GM23248 (cell line): ENCODE measurements around the gene SLC35D3. TPM values are rescaled to one million over a fixed set of nuclear protein-coding genes. Genes with fewer than 3 reads are reported as not detected.

Experiments used
- DNase-seq: peaks from one replicate; pipeline ENCODE4 v3.0.0-alpha.2; 2015
- H2AFZ ChIP-seq: fragments of 200-600 bp; sonication (generic); 2 replicates; pipeline ENCODE4 v1.6.1; 2016; ENCODE audit warnings: antibody characterized with exemption
- H3F3A ChIP-seq: fragments of 200-600 bp; sonication (generic); 2 replicates; pipeline ENCODE4 v1.6.1; 2016; ENCODE audit warnings: mild to moderate bottlenecking, antibody characterized with exemption, mixed run types; ENCODE audit not compliant: insufficient read depth
- H3K27ac ChIP-seq: fragments of 200-600 bp; sonication (generic); 2 replicates; pipeline ENCODE4 v1.5.1; 2016; ENCODE audit warnings: mild to moderate bottlenecking
- H3K27me3 ChIP-seq: fragments of 200-600 bp; sonication (generic); replicated peaks from 2 replicates; pipeline ENCODE4 v1.6.1; 2016; ENCODE audit warnings: mild to moderate bottlenecking; ENCODE audit not compliant: insufficient read depth
- H3K36me3 ChIP-seq: fragments of 200-600 bp; sonication (generic); 2 replicates; pipeline ENCODE4 v1.6.1; 2016; ENCODE audit warnings: low read depth, mild to moderate bottlenecking
- H3K4me1 ChIP-seq: fragments of 200-600 bp; sonication (generic); 2 replicates; pipeline ENCODE4 v1.6.1; 2016; ENCODE audit warnings: mild to moderate bottlenecking; ENCODE audit not compliant: insufficient read depth
- H3K4me2 ChIP-seq: fragments of 200-600 bp; sonication (generic); one replicate; pipeline ENCODE4 v1.6.1; 2016; ENCODE audit warnings: mild to moderate bottlenecking; ENCODE audit not compliant: unreplicated experiment
- H3K4me3 ChIP-seq: fragments of 200-600 bp; sonication (generic); 2 replicates; pipeline ENCODE4 v1.5.1; 2016; ENCODE audit warnings: mild to moderate bottlenecking
- H3K79me2 ChIP-seq: fragments of 200-600 bp; sonication (generic); 2 replicates; pipeline ENCODE4 v1.6.1; 2016; ENCODE audit warnings: mild to moderate bottlenecking; ENCODE audit not compliant: insufficient read depth
- H3K9ac ChIP-seq: fragments of 200-600 bp; sonication (generic); 2 replicates; pipeline ENCODE4 v1.6.1; 2016; ENCODE audit warnings: mild to moderate bottlenecking
- H3K9me2 ChIP-seq: fragments of 200-600 bp; sonication (generic); 2 replicates; pipeline ENCODE4 v1.6.1; 2016; ENCODE audit warnings: mixed run types, mild to moderate bottlenecking, moderate library complexity; ENCODE audit not compliant: insufficient read depth
- H3K9me3 ChIP-seq: fragments of 200-600 bp; sonication (generic); one replicate; pipeline ENCODE4 v1.6.1; 2017; ENCODE audit warnings: low read depth
- H4K20me1 ChIP-seq: fragments of 200-600 bp; sonication (generic); 2 replicates; pipeline ENCODE4 v1.6.0; 2016; ENCODE audit not compliant: insufficient read depth
- EZH2 ChIP-seq: fragments of 200-600 bp; sonication (generic); IDR thresholded peaks from 2 replicates; pipeline ENCODE4 v1.6.1; 2018; ENCODE audit warnings: antibody characterized with exemption, mild to moderate bottlenecking; ENCODE audit not compliant: insufficient read depth, poor library complexity, severe bottlenecking
- EZH2phosphoT487 ChIP-seq: fragments of 200-600 bp; sonication (generic); IDR thresholded peaks from 2 replicates; pipeline ENCODE4 v1.6.1; 2018; ENCODE audit warnings: antibody characterized with exemption, moderate library complexity, mild to moderate bottlenecking, low read depth; ENCODE audit not compliant: insufficient read depth
- WGBS, 2 experiments: methylation state at CpG; one replicate each; pipeline ENCODE4 v1.1.6; 2015 to 2017; ENCODE audit warnings: low lambda C conversion rate in 2 of 2, low coverage in 1 of 2; ENCODE audit errors: missing lambda C conversion rate in 2 of 2; 5-methylcytosine and 5-hydroxymethylcytosine counted together
- in situ Hi-C: fragments of 300-500 bp; cut with MboI; formaldehyde crosslinking; loops from 2 replicates; pipeline ENCODE4 v1.15.0; 2020
- polyA plus RNA-seq: library from polyadenylated mRNA; unstranded; fragments of >200 nt; fragmentation: Nextera tagmentation; extraction: Ambion mirVana; gene quantifications from 2 replicates; pipeline ENCODE4 v1.2.1, GENCODE V29; 2016
- total RNA-seq: library from RNA; depleted of rRNA; stranded (reverse); fragments of >200 nt; shearing (Covaris generic); gene quantifications from 2 replicates; pipeline ENCODE4 v1.2.3, GENCODE V29; 2014

Gene SLC35D3
- total and polyA plus RNA-seq, 2 experiments from 2014 or later, result not detected

DNA sequence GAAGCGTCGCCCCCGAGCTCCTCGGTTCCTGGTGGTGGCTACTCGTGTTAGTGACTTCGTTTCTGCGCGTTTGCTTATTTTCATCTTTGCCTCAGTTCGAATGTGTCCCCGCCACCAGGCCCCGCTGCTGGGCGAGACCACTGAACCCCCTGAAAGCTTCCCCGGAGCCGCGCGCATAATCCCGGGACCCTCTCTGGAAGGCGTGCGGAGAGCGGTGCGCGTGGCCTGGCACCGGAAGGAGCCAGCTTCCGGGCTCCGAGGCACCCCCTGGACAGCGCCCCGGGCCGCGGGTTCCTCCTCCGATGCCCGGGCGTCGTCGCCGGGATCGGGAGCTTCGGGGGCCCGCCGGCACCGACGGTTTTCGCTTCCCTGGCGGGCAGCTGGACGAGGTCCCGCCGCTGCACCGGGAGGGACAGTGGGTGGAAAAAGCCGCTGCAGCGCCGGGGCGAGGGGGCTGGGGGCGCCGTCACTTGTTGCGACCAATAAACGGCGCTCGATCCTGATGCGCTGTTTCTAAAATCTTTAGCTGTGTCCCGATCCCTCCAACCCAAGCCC is 643 bp upstream of the SLC35D3 start:
- DNase-seq, result peak; percentile 49
- WGBS, 2 experiments, result 1 to 2% methylated on average over 45 to 53 of the region's 59 CpGs
- in situ Hi-C loops, result no loop called here

DNA sequence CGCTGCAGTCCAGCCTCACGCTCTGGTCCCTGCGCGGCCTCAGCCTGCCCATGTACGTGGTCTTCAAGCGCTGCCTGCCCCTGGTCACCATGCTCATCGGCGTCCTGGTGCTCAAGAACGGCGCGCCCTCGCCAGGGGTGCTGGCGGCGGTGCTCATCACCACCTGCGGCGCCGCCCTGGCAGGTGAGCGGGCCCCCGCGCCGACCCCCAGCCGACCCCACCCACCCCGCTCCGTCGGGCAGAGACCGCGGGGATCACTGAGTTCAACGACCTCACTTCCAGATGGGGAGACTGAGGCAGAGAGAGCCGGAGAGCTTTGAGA is 545 bp downstream of the SLC35D3 start:
- in situ Hi-C loops, result no loop called here
- Histone ChIP-seq H3K9me3 (no peaks in the 10 kb centered on the region), H3K27me3 (peaks cover 56% of the 10 kb centered on the region), H3K36me3 (no peaks in the 10 kb centered on the region), H3K4me2 (peak overlapping the region; percentile 67), H3K79me2 (no peaks in the 10 kb centered on the region), H3F3A (0 out of 2 replicates have a peak, but pooled peaks cover 5% of the 10 kb centered on the region), H2AFZ (no peak overlapping the region), H3K4me3 (peak overlapping the region; percentile 57), H4K20me1 (no peaks in the 10 kb centered on the region), H3K4me1 (no peaks in the 10 kb centered on the region), H3K27ac (no peak overlapping the region), H3K9ac (no peak overlapping the region), H3K9me2 (no peaks in the 10 kb centered on the region)
- WGBS, 2 experiments, result 7 to 15% methylated on average over 10 to 20 of the region's 29 CpGs
- TF ChIP-seq EZH2, result no peak
- TF ChIP-seq EZH2phosphoT487, result no peak
- DNase-seq, result no peak

More for the DNA sequence above, 643 bp upstream of the SLC35D3 start:
- H3K4me2 ChIP-seq, result peak overlapping the region; percentile 67
- H3K9ac ChIP-seq, result no peak overlapping the region
- 0 out of 2 replicates have a peak, but pooled peaks cover 5% of the 10 kb centered on the region for H3F3A ChIP-seq
- H4K20me1 ChIP-seq, result no peaks in the 10 kb centered on the region
- no peaks in the 10 kb centered on the region for H3K9me2 ChIP-seq
- no peaks in the 10 kb centered on the region for H3K9me3 ChIP-seq
- H3K36me3 ChIP-seq, result no peaks in the 10 kb centered on the region
- peak overlapping the region; percentile 65 for H2AFZ ChIP-seq
- H3K27me3 ChIP-seq, result peaks cover 56% of the 10 kb centered on the region
- no peak overlapping the region for H3K27ac ChIP-seq
- no peaks in the 10 kb centered on the region for H3K79me2 ChIP-seq
- TF ChIP-seq EZH2phosphoT487 (no peak), EZH2 (no peak)
- peak overlapping the region; percentile 57 for H3K4me3 ChIP-seq
- no peaks in the 10 kb centered on the region for H3K4me1 ChIP-seq

DNA sequence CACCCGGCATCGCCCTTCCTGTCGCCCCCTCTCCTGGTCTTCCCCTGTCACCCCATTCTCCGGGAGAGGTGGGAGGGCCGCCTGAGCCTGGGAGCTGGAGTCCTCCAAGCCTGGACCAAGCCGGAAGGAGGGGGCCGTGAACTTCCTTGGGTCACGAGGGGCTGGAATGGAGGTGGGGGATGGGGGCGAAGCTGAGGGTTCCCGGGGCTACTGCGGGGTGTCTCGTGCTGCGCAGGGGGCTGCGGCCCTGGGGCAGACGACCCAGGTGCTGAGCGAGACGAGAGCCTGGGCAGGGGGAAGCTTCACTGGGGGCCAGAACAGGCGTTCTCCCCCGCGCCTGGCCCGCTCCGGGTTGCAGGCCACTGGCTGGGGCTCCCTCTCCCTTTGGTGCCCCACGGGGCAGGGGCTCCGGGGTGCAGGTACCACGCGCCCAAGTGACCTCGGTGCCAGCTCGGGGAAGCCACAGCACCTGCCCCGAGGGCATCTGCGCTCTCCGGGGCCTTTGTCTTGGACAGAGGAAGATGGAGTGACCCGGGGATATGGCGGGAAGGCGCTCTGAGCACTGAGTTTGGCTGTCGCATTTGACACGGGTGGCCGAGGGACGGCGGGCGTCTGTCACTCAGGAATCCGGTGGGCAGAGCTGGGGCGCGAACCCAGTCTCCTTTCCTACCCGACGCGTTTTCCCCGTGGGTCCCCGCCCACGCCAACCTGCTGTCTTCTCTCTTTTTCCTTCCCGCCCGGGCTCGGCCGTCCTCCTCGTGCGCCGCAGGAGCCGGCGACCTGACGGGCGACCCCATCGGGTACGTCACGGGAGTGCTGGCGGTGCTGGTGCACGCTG is 1.2 kb downstream of the SLC35D3 start:
- Histone ChIP-seq H3K27ac (no peak overlapping the region), H3K36me3 (no peaks in the 10 kb centered on the region), H4K20me1 (no peaks in the 10 kb centered on the region), H3K4me1 (no peaks in the 10 kb centered on the region), H3K4me2 (no peak overlapping the region), H2AFZ (no peak overlapping the region), H3K4me3 (no peak overlapping the region), H3F3A (0 out of 2 replicates have a peak, but pooled peaks cover 5% of the 10 kb centered on the region), H3K9me3 (no peaks in the 10 kb centered on the region), H3K79me2 (no peaks in the 10 kb centered on the region), H3K9me2 (no peaks in the 10 kb centered on the region), H3K9ac (no peak overlapping the region), H3K27me3 (peaks cover 56% of the 10 kb centered on the region)
- WGBS, 2 experiments, result 4 to 6% methylated on average over 49 to 56 of the region's 65 CpGs
- in situ Hi-C loops, result no loop called here
- peak; percentile 12 for DNase-seq
- TF ChIP-seq EZH2 (peak; percentile 78), EZH2phosphoT487 (no peak)

DNA sequence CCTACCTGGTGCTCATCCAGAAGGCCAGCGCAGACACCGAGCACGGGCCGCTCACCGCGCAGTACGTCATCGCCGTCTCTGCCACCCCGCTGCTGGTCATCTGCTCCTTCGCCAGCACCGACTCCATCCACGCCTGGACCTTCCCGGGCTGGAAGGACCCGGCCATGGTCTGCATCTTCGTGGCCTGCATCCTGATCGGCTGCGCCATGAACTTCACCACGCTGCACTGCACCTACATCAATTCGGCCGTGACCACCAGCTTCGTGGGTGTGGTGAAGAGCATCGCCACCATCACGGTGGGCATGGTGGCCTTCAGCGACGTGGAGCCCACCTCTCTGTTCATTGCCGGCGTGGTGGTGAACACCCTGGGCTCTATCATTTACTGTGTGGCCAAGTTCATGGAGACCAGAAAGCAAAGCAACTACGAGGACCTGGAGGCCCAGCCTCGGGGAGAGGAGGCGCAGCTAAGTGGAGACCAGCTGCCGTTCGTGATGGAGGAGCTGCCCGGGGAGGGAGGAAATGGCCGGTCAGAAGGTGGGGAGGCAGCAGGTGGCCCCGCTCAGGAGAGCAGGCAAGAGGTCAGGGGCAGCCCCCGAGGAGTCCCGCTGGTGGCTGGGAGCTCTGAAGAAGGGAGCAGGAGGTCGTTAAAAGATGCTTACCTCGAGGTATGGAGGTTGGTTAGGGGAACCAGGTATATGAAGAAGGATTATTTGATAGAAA is 2.0 kb downstream of the SLC35D3 start:
- 0 out of 2 replicates have a peak, but pooled peaks cover 5% of the 10 kb centered on the region for H3F3A ChIP-seq
- no peak for TF ChIP-seq EZH2
- TF ChIP-seq EZH2phosphoT487, result no peak
- in situ Hi-C loops, result no loop called here

More for the DNA sequence above, 2.0 kb downstream of the SLC35D3 start:
- no peak for DNase-seq
- Histone ChIP-seq H3K79me2 (no peaks in the 10 kb centered on the region), H3K4me1 (no peaks in the 10 kb centered on the region), H3K4me3 (no peak overlapping the region), H3K27me3 (peaks cover 56% of the 10 kb centered on the region), H3K36me3 (no peaks in the 10 kb centered on the region), H4K20me1 (no peaks in the 10 kb centered on the region), H3K9ac (no peak overlapping the region), H3K9me2 (no peaks in the 10 kb centered on the region), H3K4me2 (no peak overlapping the region), H3K9me3 (no peaks in the 10 kb centered on the region), H3K27ac (no peak overlapping the region), H2AFZ (no peak overlapping the region)
- 49 to 53% methylated on average over 38 to 40 of the region's 40 CpGs for WGBS, 2 experiments
